ENCODE results near the gene ATRX.
"Not testable (repeated sequence)": the region's sequence is repeated elsewhere in the genome, so short reads cannot be mapped to it uniquely, and the experiment has no call there.

Gene ATRX

DNA sequence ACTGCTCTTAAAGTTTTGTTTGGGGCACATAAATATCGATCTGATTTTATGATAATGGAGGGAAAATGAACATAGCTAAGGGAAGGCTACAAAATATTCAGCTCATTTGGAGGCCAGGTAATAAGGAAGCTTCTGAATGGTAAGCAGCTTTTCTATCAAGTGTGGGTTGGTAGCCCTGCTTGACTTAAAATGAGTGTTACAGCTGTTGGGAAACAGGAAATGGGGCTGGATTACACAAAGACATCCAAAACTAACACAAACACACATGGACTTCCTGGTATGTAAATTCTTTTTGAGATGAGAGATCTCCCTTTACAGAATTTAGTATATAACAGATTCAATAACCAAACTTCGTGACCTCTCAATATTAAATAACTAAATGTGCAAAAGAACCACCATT, 280.8 kb downstream of the ATRX start:
- TF ChIP-seq POLR2AphosphoS5 (IDR thresholded peaks at IDR 0.05; ENCODE audit: low read depth) (no peak), GABPA (IDR thresholded peaks at IDR 0.05; ENCODE audit: low read depth) (no peak), SPI1 (IDR thresholded peaks at IDR 0.05; ENCODE audit: borderline replicate concordance, low read depth) (no peak)
- TF ChIP-seq, protein P1, sequence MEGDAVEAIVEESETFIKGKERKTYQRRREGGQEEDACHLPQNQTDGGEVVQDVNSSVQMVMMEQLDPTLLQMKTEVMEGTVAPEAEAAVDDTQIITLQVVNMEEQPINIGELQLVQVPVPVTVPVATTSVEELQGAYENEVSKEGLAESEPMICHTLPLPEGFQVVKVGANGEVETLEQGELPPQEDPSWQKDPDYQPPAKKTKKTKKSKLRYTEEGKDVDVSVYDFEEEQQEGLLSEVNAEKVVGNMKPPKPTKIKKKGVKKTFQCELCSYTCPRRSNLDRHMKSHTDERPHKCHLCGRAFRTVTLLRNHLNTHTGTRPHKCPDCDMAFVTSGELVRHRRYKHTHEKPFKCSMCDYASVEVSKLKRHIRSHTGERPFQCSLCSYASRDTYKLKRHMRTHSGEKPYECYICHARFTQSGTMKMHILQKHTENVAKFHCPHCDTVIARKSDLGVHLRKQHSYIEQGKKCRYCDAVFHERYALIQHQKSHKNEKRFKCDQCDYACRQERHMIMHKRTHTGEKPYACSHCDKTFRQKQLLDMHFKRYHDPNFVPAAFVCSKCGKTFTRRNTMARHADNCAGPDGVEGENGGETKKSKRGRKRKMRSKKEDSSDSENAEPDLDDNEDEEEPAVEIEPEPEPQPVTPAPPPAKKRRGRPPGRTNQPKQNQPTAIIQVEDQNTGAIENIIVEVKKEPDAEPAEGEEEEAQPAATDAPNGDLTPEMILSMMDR (IDR thresholded peaks at IDR 0.05; ENCODE audit: insufficient read depth, low read length): no peak
- TF ChIP-seq, protein P2, sequence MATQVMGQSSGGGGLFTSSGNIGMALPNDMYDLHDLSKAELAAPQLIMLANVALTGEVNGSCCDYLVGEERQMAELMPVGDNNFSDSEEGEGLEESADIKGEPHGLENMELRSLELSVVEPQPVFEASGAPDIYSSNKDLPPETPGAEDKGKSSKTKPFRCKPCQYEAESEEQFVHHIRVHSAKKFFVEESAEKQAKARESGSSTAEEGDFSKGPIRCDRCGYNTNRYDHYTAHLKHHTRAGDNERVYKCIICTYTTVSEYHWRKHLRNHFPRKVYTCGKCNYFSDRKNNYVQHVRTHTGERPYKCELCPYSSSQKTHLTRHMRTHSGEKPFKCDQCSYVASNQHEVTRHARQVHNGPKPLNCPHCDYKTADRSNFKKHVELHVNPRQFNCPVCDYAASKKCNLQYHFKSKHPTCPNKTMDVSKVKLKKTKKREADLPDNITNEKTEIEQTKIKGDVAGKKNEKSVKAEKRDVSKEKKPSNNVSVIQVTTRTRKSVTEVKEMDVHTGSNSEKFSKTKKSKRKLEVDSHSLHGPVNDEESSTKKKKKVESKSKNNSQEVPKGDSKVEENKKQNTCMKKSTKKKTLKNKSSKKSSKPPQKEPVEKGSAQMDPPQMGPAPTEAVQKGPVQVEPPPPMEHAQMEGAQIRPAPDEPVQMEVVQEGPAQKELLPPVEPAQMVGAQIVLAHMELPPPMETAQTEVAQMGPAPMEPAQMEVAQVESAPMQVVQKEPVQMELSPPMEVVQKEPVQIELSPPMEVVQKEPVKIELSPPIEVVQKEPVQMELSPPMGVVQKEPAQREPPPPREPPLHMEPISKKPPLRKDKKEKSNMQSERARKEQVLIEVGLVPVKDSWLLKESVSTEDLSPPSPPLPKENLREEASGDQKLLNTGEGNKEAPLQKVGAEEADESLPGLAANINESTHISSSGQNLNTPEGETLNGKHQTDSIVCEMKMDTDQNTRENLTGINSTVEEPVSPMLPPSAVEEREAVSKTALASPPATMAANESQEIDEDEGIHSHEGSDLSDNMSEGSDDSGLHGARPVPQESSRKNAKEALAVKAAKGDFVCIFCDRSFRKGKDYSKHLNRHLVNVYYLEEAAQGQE (IDR thresholded peaks at IDR 0.05; ENCODE audit: insufficient replicate concordance, low read depth): no peak
- Histone ChIP-seq H3K27me3 (ENCODE audit: insufficient read depth, poor library complexity, severe bottlenecking) (no peaks in the 10 kb centered on the region), H3K27ac (replicated peaks) (no peak overlapping the region), H3K4me3 (replicated peaks; ENCODE audit: insufficient read depth, low read length) (no peak overlapping the region)
- peak in 1 of 2 experiments; percentile 53 for DNase-seq (ENCODE audit: low read depth in 1 of 2, low spot score in 1 of 2)

DNA sequence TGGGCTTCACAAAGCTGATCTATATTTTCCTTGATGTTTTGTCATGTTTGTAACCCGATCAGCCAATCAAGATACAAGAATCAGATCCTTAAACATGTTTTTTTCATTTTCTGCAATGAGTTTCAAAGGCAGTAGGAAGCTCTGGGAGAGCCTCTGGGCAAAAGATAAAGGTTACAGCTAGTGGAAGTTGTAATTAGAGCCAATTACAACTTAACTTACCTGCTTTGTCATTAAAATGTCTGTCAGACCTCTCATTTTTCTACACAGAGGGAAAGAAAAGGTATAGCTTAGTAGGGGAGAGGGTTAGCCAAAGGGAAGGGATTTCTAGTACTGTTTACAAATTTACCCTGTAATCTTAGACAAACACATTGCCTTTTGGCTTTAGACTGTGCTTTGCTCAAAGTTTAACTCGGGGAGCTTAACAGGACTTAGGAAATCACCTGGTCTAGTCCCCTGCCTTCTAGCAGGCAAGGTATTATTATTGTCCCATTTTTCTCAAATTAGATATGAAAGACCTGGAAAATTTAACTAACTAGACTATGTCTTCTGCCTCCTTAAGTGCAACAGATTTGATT, 283.0 kb downstream of the ATRX start:
- Histone ChIP-seq H3K27me3 (ENCODE audit: insufficient read depth, poor library complexity, severe bottlenecking) (no peaks in the 10 kb centered on the region), H3K27ac (replicated peaks) (no peak overlapping the region), H3K4me3 (replicated peaks; ENCODE audit: insufficient read depth, low read length) (no peak overlapping the region)
- DNase-seq (ENCODE audit: low read depth in 1 of 2, low spot score in 1 of 2): no peak
- TF ChIP-seq GABPA (IDR thresholded peaks at IDR 0.05; ENCODE audit: low read depth): no peak
- TF ChIP-seq, protein P1 (IDR thresholded peaks at IDR 0.05; ENCODE audit: insufficient read depth, low read length): no peak
- no peak for TF ChIP-seq SPI1 (IDR thresholded peaks at IDR 0.05; ENCODE audit: borderline replicate concordance, low read depth)
- TF ChIP-seq, protein P2 (IDR thresholded peaks at IDR 0.05; ENCODE audit: insufficient replicate concordance, low read depth): no peak
- TF ChIP-seq POLR2AphosphoS5 (IDR thresholded peaks at IDR 0.05; ENCODE audit: low read depth): no peak

DNA sequence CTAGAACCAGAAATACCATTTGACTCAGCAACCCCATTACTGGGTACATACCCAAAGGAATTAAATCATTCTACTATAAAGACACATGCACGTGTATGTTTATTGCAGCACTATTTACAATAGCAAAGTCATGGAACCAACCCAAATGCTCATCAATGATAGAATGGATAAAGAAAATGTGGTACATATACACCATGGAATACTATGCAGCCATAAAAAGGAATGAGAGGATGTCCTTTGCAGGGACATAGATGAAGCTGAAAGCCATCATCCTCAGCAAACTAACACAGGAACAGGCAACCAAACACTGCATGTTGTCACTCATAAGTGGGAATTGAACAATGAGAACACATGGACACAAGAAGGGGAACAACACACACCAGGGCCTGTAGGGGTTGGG, 285.9 kb downstream of the ATRX start:
- not testable (repeated sequence) for DNase-seq (ENCODE audit: low read depth in 1 of 2, low spot score in 1 of 2); H3K4me3 ChIP-seq (replicated peaks; ENCODE audit: insufficient read depth, low read length); H3K27ac ChIP-seq (replicated peaks); H3K27me3 ChIP-seq (ENCODE audit: insufficient read depth, poor library complexity, severe bottlenecking)

DNA sequence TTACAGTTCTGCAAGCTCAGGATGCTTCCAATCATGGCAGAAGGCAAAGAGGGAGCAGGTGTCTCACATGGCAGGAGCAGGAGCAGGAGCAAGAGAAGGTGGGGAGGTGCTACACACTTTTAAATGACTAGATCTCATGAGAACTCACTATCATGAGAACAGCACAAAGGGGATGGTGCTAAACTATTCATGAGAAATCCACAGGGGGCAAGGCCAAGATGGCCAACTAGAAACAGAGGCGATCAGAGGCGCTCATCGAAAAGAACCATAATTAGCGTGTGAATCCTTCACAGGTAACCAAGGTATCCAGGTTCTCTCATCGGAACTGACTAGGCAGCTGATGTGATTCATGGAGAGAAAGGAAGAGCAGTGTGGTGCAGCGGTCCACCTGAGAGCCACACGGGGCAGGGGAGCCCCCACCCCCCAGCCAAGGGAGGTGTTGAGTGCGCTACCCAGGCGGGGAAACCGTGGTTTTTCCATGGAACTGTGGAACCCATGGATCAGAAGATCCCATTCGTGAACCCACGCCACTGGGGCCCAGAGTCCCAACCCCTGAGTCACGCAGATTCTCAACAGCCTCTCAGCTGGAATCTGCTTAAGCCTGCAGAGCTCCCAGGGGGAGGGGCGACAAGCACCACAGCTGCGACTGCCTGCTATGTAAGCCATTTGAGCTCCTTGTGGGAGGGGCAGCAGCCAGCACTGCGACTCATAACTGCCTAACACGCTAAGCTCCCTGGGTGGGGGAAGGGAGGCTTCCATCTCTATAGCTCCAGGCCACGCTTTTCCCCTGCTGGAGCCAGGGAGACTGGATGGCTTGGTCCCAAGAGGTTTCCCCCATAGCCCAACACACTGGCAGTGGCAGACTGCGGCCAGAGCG, 292.1 kb downstream of the ATRX start:
- Histone ChIP-seq H3K27me3 (ENCODE audit: insufficient read depth, poor library complexity, severe bottlenecking) (no peaks in the 10 kb centered on the region), H3K27ac (replicated peaks) (no peak overlapping the region), H3K4me3 (replicated peaks; ENCODE audit: insufficient read depth, low read length) (no peak overlapping the region)
- DNase-seq (ENCODE audit: low read depth in 1 of 2, low spot score in 1 of 2): no peak
- no peak for TF ChIP-seq SPI1 (IDR thresholded peaks at IDR 0.05; ENCODE audit: borderline replicate concordance, low read depth)
- TF ChIP-seq, protein P1 (IDR thresholded peaks at IDR 0.05; ENCODE audit: insufficient read depth, low read length): no peak
- no peak for TF ChIP-seq GABPA (IDR thresholded peaks at IDR 0.05; ENCODE audit: low read depth)
- no peak for TF ChIP-seq POLR2AphosphoS5 (IDR thresholded peaks at IDR 0.05; ENCODE audit: low read depth)
- TF ChIP-seq, protein P2 (IDR thresholded peaks at IDR 0.05; ENCODE audit: insufficient replicate concordance, low read depth): no peak

Measured in HL-60 (cell line).